Body of pancreas (tissue), 4 donors: Measurements from ENCODE around the gene MOGAT2.

Source experiments
- POLR2A ChIP-seq, 3 donors: fragments of 450-650 bp; IDR thresholded peaks; one replicate each; pipeline ENCODE4 v1.6.1; 2016; ENCODE audit warnings: antibody characterized with exemption in 3 of 3, mild to moderate bottlenecking in 2 of 3
- TF ChIP-seq, protein P1 (sequence below), 7 experiments: fragments of 450-650 bp in 4 of 7; fragments of 200-600 bp in 3 of 7; sonication (generic) in 3 of 7; IDR thresholded peaks; one replicate each; pipeline ENCODE4 v1.5.1; 2016 to 2019; ENCODE audit warnings: antibody characterized with exemption in 7 of 7

DNA sequence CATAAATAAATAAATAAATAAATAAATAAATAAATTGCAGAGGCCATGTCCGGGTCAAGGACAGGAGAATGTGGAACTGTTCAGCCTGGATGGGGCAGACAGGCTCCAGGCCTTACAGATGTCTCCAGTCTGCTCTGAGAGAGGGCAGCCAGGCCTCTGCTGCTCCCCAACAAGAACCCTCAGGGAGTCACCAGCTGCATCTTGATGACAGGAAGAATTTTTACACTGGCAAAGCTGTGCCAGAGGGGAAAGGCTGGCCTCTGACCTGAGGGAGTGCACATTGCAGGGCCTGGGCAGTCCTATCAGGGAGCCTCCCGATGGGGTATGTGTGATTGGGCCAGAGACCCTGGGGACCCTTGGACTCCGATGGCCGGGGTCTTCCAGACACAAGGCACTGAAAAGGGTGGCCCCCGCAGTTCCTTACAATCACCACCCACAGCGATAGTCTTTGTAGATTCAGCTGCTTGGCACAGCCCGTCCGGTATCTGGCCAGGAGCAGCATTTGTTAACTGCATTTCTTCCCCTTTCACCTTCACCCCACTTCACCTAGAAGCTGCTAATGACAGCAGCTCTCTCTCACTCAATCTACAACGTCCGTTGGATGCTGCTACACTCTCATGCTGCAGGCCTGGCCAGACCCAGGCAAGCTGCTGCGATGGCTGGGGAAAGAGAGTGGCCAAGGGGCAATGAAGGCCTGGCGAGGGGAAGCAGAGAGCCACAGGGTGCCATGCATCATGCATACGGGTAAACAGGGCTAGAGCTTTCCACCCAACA is 8.1 kb downstream of the MOGAT2 start:
- TF ChIP-seq, protein P1, sequence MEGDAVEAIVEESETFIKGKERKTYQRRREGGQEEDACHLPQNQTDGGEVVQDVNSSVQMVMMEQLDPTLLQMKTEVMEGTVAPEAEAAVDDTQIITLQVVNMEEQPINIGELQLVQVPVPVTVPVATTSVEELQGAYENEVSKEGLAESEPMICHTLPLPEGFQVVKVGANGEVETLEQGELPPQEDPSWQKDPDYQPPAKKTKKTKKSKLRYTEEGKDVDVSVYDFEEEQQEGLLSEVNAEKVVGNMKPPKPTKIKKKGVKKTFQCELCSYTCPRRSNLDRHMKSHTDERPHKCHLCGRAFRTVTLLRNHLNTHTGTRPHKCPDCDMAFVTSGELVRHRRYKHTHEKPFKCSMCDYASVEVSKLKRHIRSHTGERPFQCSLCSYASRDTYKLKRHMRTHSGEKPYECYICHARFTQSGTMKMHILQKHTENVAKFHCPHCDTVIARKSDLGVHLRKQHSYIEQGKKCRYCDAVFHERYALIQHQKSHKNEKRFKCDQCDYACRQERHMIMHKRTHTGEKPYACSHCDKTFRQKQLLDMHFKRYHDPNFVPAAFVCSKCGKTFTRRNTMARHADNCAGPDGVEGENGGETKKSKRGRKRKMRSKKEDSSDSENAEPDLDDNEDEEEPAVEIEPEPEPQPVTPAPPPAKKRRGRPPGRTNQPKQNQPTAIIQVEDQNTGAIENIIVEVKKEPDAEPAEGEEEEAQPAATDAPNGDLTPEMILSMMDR (IDR thresholded peaks at IDR 0.05), result no peak
- TF ChIP-seq POLR2A (IDR thresholded peaks at IDR 0.05), result no peak
